NCI-H2196 (cell line): ENCODE results near the gene TMA7B.
"Not testable (repeated sequence)": the region's sequence is repeated elsewhere in the genome, so short reads cannot be mapped to it uniquely, and the experiment has no call there.

Source experiments
- DNase-seq: peaks from one replicate; lab custom pipeline; 2025; ENCODE audit not compliant: unreplicated experiment; lab: John Stamatoyannopoulos, UW

TMA7B gene

GRCh38 chr22:39951603-39952293 is 8.4 kb upstream of the TMA7B start:
- not testable (repeated sequence) for DNase-seq

GRCh38 chr22:39952347-39952746 is 7.8 kb upstream of the TMA7B start:
- DNase-seq = no peak

GRCh38 chr22:39953101-39953500 is 7.1 kb upstream of the TMA7B start:
- no peak for DNase-seq

GRCh38 chr22:39954584-39955055 is 5.6 kb upstream of the TMA7B start:
- peak; percentile 40 for DNase-seq

GRCh38 chr22:39955675-39956074 is 4.5 kb upstream of the TMA7B start:
- DNase-seq = no peak

GRCh38 chr22:39956932-39957664 is 3.1 kb upstream of the TMA7B start:
- peak; percentile 62 for DNase-seq

- no peak for DNase-seq
These were observed 2.0 kb upstream of the TMA7B start for GRCh38 chr22:39958009-39958711.

GRCh38 chr22:39958949-39959639 is 1.1 kb upstream of the TMA7B start:
- DNase-seq = no peak

- no peak for DNase-seq
These were observed 872 bp downstream of the TMA7B start for GRCh38 chr22:39960791-39961746.

- no peak for DNase-seq
These were observed 1.9 kb downstream of the TMA7B start for GRCh38 chr22:39962071-39962470.

GRCh38 chr22:39965748-39966147 is 5.6 kb downstream of the TMA7B start:
- no peak for DNase-seq

GRCh38 chr22:39966470-39966869 is 6.3 kb downstream of the TMA7B start:
- DNase-seq = no peak

- no peak for DNase-seq
These were observed 7.1 kb downstream of the TMA7B start for GRCh38 chr22:39967103-39967829.

GRCh38 chr22:39967996-39968972 is 8.1 kb downstream of the TMA7B start:
- DNase-seq = no peak

GRCh38 chr22:39970742-39971141 is 10.5 kb downstream of the TMA7B start:
- no peak for DNase-seq

GRCh38 chr22:39972641-39973040 is 12.4 kb downstream of the TMA7B start:
- no peak for DNase-seq

GRCh38 chr22:39973656-39974055 is 13.5 kb downstream of the TMA7B start:
- no peak for DNase-seq

- DNase-seq = no peak
These were observed 13.9 kb downstream of the TMA7B start for GRCh38 chr22:39974065-39974464.
